GM21360 (cell line): ENCODE measurements around the gene GIGYF2.

Experiments
- ATAC-seq: cut with Tn5 transposase; IDR thresholded peaks from one replicate; pipeline ENCODE4 v1.9.1; 2021; ENCODE audit warnings: mild to moderate bottlenecking, moderate library complexity; ENCODE audit not compliant: unreplicated experiment

GIGYF2 gene

GRCh38 chr2:232860593-232861241 lies 163.6 kb downstream of the GIGYF2 start:
- no peak for ATAC-seq

- no peak for ATAC-seq
Measured at GRCh38 chr2:232861353-232861752, 164.2 kb downstream of the GIGYF2 start.

- ATAC-seq: no peak
Measured at GRCh38 chr2:232863996-232864395, 166.9 kb downstream of the GIGYF2 start.

- no peak for ATAC-seq
Measured at GRCh38 chr2:232865165-232865564, 168.0 kb downstream of the GIGYF2 start.

- no peak for ATAC-seq
Measured at GRCh38 chr2:232866104-232866503, 169.0 kb downstream of the GIGYF2 start.

- no peak for ATAC-seq
Measured at GRCh38 chr2:232869138-232870017, 172.2 kb downstream of the GIGYF2 start.

GRCh38 chr2:232870018-232870765 lies 173.1 kb downstream of the GIGYF2 start, which contains the start of gene SNORC:
SNORC (plus strand) TSS chr2:232870264; CDS start chr2:232870342, 78 bp downstream.
- ATAC-seq: no peak

GRCh38 chr2:232870766-232871371 lies 173.7 kb downstream of the GIGYF2 start:
- ATAC-seq: no peak

GRCh38 chr2:232871418-232871834 lies 174.3 kb downstream of the GIGYF2 start:
- no peak for ATAC-seq

- no peak for ATAC-seq
Measured at GRCh38 chr2:232871835-232872736, 175.0 kb downstream of the GIGYF2 start.

- no peak for ATAC-seq
Measured at GRCh38 chr2:232872826-232873225, 175.7 kb downstream of the GIGYF2 start.

GRCh38 chr2:232873292-232873908 lies 176.3 kb downstream of the GIGYF2 start:
- no peak for ATAC-seq

GRCh38 chr2:232873909-232874641 lies 176.9 kb downstream of the GIGYF2 start:
- no peak for ATAC-seq

GRCh38 chr2:232874677-232875223 lies 177.6 kb downstream of the GIGYF2 start:
- no peak for ATAC-seq

- ATAC-seq: no peak
Measured at GRCh38 chr2:232875256-232876121, 178.4 kb downstream of the GIGYF2 start.

- no peak for ATAC-seq
Measured at GRCh38 chr2:232876161-232876977, 179.2 kb downstream of the GIGYF2 start.

- ATAC-seq: no peak
Measured at GRCh38 chr2:232876978-232877441, 179.9 kb downstream of the GIGYF2 start.
